A549 treated with Hydrocortisone at 1 μM for 4 hours (cell line): ENCODE measurements around the gene SPACA7. TPM values are rescaled to one million over a fixed set of nuclear protein-coding genes. Genes with fewer than 3 reads are reported as not detected.

Source experiments
- total RNA-seq: library from RNA; stranded (reverse); fragments of 200-300 nt; extraction: Qiagen RNA extraction; gene quantifications from 5 replicates; pipeline ENCODE4 v1.2.3, GENCODE V29; 2022

Gene SPACA7, protein sequence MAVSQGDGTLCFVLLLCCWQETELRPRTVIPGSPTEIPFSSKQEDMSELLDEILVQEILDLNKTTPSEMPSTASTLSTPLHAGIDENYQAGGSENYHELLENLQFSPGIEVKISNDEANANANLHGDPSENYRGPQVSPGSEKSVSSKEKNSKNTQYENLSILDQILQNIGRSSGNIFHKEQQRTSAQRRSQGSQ
- total RNA-seq: not detected in 5 replicates

DNA sequence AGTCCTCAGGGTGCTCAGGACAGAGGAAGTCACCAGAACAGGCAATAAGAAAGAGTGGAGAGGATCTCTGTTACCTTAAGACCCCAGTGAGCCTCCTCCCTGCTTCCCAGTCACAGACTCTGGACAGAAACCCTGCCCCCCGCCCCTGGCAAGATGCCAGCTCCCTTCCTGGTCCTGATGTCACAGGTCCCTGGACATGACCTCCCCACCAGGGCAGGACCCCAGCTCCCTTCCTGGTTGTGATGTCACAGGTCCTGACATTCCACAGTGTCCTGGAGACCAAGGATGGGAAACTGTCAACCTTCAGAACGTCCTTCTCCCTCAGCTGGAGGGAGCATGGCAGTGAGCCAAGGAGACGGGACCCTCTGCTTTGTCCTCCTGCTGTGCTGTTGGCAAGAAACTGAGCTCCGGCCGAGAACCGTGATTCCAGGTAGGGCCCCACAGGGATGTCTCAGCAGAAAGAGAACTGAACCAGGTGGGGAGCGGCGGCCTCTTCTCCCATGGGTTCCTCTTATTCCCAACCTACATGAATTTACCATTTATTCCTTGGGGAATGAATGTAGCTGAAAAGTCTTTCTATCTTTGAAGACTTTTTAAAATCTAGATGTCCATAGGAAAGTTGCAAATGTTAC lies at the start of gene SPACA7:
Gene SPACA7 (plus strand): TSS at position 306 of the 632 bp plus-strand sequence. CDS start 31 bp downstream, at position 337.

Other genes with a start within 250 kb of the SPACA7 start
- 14.6 to 17.8 TPM (median 16.6 TPM) in 5 replicates for gene TUBGCP3, start 211.8 kb downstream of the SPACA7 start, total RNA-seq